HG02642 (cell line): ENCODE results near the gene PSMB2.
"Not testable (repeated sequence)": the region's sequence is repeated elsewhere in the genome, so short reads cannot be mapped to it uniquely, and the experiment has no call there.

Experiments used
- ATAC-seq: cut with Tn5 transposase; IDR thresholded peaks from one replicate; pipeline ENCODE4 v1.9.1; 2021; ENCODE audit warnings: mild to moderate bottlenecking; ENCODE audit not compliant: unreplicated experiment, poor library complexity

PSMB2 gene

GRCh38 chr1:35641233-35641866, at the start of gene PSMB2:
TSS of gene PSMB2 (minus strand) at chr1:35641526. CDS start at chr1:35641432, 94 bp downstream.
- peak; percentile 92 for ATAC-seq

- no peak for ATAC-seq
These were observed 49.8 kb upstream of the PSMB2 start for GRCh38 chr1:35691080-35691479.

GRCh38 chr1:35690103-35690502, 48.8 kb upstream of the PSMB2 start:
- not testable (repeated sequence) for ATAC-seq

GRCh38 chr1:35688161-35688560, 46.8 kb upstream of the PSMB2 start:
- ATAC-seq = no peak

- ATAC-seq = no peak
These were observed 41.7 kb upstream of the PSMB2 start for GRCh38 chr1:35683012-35683411.

GRCh38 chr1:35680271-35680670, 38.9 kb upstream of the PSMB2 start:
- ATAC-seq = no peak

GRCh38 chr1:35675773-35676172, 34.4 kb upstream of the PSMB2 start:
- ATAC-seq = no peak

GRCh38 chr1:35674111-35674510, 32.8 kb upstream of the PSMB2 start:
- no peak for ATAC-seq

- ATAC-seq = no peak
These were observed 30.8 kb upstream of the PSMB2 start for GRCh38 chr1:35672116-35672515.

- ATAC-seq = no peak
These were observed 27.2 kb upstream of the PSMB2 start for GRCh38 chr1:35668506-35668905.

- no peak for ATAC-seq
These were observed 25.6 kb upstream of the PSMB2 start for GRCh38 chr1:35666916-35667315.

GRCh38 chr1:35666216-35666615, 24.9 kb upstream of the PSMB2 start:
- no peak for ATAC-seq

GRCh38 chr1:35663434-35663833, 22.1 kb upstream of the PSMB2 start:
- ATAC-seq = no peak

- no peak for ATAC-seq
These were observed 20.1 kb upstream of the PSMB2 start for GRCh38 chr1:35661474-35661795.

- no peak for ATAC-seq
These were observed 19.5 kb upstream of the PSMB2 start for GRCh38 chr1:35660581-35661473.

GRCh38 chr1:35659589-35659988, 18.3 kb upstream of the PSMB2 start:
- ATAC-seq = no peak

- ATAC-seq = no peak
These were observed 16.5 kb upstream of the PSMB2 start for GRCh38 chr1:35657851-35658250.

- ATAC-seq = no peak
These were observed 15.5 kb upstream of the PSMB2 start for GRCh38 chr1:35656863-35657232.

- no peak for ATAC-seq
These were observed 15.0 kb upstream of the PSMB2 start for GRCh38 chr1:35656148-35656862.

GRCh38 chr1:35655196-35655595, 13.9 kb upstream of the PSMB2 start:
- ATAC-seq = no peak

- ATAC-seq = no peak
These were observed 9.1 kb upstream of the PSMB2 start for GRCh38 chr1:35650416-35650815.
